Inferior parietal cortex (tissue), 1 donor: ENCODE data around the gene EIF2S3.
"Not testable (repeated sequence)": the region's sequence is repeated elsewhere in the genome, so short reads cannot be mapped to it uniquely, and the experiment has no call there.

Experiments
- DNase-seq: peaks from one replicate; pipeline ENCODE4 v3.0.0-alpha.2; 2016; ENCODE audit errors: extremely low spot score

EIF2S3 gene

GRCh38 chrX:24054182-24055042 is at the start of gene EIF2S3:
EIF2S3 (plus strand) TSS chrX:24054956; CDS start chrX:24054969, 13 bp downstream.
- peak; percentile 85 for DNase-seq

DNA sequence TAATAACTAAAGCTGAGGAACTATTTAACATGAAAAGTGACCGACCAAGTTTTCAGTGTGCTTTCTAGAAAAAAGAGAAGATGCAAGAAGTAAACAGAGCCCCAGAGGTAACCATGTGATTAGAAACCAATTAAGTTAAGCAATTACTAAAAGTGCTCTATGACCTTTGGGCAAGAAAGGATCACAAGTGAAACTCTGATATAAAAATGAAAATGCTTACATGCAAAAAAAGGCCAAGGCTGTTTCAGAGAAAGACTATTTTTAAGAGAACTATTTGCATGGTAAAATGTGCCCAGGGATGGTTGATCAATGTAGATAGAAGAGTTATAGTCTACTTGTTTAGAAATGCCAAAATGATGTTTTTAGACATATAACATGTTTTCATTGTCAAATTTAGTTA is 49.7 kb upstream of the EIF2S3 start:
- DNase-seq: no peak

DNA sequence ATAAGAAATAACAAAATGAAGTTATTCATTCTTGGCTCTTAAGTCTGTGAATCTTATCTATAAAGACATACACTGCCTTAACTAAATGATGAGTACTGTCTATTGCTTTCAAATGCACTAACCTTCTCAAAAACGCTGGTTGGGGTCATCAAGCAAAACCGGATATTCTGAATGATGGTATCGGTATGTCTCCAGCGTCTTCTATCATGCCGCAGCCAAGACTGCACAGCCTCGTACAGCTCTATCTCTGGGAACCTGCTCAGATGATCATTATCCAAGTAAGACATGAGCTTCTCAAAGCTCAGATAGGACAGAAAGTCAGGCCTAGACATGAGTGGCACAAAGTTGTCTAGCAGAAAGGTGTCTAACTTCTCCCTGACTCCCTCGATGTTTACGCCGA is 48.9 kb upstream of the EIF2S3 start:
- DNase-seq: no peak

GRCh38 chrX:24012266-24012665 is 42.5 kb upstream of the EIF2S3 start:
- no peak for DNase-seq

- no peak for DNase-seq
Measured at GRCh38 chrX:24014388-24015018, 40.3 kb upstream of the EIF2S3 start.

DNA sequence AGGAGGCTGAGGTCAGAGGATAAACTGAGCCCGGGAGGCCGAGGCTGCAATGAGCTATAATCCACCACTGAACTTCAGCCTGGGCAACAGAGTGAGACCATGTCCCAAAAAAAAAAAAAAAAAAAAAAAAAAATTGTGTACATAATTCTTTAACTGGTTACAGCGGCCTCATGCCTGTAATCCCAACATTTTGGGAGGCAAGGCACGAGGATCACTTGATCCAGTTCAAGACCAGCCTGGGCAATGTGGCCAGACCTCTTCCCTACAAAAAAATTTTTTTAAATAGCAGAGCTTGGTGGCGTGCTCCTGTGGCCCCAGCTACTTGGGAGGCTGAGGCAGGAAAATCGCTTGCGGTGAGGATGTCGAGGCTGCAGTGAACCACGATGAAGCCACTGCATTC is 37.1 kb upstream of the EIF2S3 start:
- DNase-seq: no peak

- DNase-seq: no peak
Measured at GRCh38 chrX:24018809-24019208, 35.9 kb upstream of the EIF2S3 start.

- no peak for DNase-seq
Measured at GRCh38 chrX:24019448-24019847, 35.3 kb upstream of the EIF2S3 start.

- DNase-seq: no peak
Measured at GRCh38 chrX:24020306-24020876, 34.4 kb upstream of the EIF2S3 start.

GRCh38 chrX:24023544-24023943 is 31.2 kb upstream of the EIF2S3 start:
- DNase-seq: no peak

DNA sequence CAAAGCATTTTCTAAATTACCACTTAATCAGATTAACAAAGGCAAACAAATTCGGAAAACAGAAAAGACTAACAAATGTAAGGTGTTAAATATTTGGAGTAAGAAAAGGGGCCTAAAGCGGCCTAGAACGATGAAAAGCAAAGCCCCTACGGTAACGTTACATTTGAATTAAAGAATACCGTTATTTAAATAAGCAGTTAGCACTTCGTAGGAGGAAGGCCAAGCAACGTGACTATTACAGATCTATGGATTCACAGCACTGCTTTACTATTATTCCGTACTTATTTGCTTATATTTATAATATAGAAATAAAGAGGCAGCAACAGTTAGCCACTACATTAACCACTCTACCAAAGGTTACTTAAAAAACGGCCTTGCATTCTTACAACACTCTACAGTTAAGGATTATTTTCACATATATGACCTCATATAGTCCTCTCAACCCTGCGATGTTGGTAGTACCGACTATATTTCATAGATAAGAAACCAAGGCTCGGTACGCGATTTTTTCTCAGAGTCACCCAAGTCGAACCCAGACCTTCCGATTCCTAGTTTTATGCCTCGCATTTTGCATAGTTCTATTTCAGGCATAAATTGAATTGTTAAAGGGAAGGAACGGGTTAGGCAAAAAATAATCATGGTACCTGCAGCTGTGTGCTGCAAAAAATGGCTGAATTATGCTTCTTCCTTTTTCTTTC is 30.6 kb upstream of the EIF2S3 start:
- peak; percentile 14 for DNase-seq

GRCh38 chrX:24024819-24025740 is 29.7 kb upstream of the EIF2S3 start:
- DNase-seq: peak; percentile 81

GRCh38 chrX:24025741-24026403 is 28.9 kb upstream of the EIF2S3 start:
- peak; percentile 34 for DNase-seq

DNA sequence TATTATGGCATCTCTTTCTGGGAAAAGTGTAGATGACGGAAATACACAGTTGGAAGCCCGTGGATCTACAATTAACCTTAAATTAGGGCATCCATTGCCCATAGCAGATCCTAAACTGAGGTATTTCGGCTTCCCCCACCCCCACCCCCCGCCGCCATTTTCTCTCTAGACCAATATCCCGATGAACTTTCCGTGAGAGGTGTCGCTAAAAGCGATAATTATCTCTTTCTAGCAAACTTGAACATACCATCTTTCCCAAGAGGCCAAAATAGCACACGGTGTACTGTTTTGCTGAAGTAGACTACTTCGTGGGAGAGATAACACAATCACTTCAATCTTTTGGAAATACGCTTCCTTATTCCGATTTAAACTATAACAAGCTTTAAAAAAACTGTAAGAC is 28.3 kb upstream of the EIF2S3 start:
- peak; percentile 35 for DNase-seq

- DNase-seq: no peak
Measured at GRCh38 chrX:24027086-24027485, 27.7 kb upstream of the EIF2S3 start, which contains the start of gene KLHL15. KLHL15 (minus strand) TSS chrX:24027186; CDS start chrX:24006693, 20,493 bp downstream.

DNA sequence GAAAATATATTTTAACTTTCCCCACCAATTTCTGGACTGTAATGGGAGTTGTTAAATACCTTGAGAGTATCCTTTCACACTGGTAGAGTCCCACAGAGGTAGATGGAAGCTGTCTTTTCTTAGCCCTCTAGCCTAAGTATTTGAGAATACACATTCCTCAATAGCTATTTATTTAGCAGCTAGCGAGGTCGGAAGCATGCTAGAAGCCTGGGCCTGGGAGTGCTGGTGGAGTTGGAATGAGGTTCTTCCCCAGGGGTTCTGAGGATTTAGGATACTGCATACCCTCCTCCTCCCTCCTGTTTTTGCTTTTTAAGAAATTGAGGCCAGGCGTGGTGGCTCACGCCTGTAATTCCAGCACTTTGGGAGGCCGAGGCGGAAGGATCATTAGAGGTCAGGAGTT is 26.8 kb upstream of the EIF2S3 start:
- no peak for DNase-seq

GRCh38 chrX:24030597-24030996 is 24.2 kb upstream of the EIF2S3 start:
- no peak for DNase-seq

DNA sequence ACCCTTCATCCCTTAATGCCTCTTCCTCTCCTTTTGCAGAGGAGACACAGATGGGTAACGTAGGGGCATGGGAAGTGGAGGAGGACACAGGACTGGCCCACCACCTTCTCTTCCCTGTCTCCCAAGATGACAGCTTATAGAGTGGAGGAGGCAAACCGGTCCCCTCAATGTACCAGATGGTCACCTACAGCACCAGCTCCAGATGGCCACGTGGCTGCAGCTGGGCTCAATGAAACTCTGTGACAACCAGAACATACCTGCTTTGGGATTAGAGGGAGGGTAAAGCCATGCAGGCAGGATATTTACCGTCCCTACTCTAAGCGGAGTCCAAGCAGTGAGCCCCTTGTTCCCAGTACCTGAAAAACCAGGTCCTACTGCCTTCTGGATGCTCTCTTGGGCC is 20.3 kb upstream of the EIF2S3 start:
- no peak for DNase-seq

GRCh38 chrX:24037729-24038128 is 17.0 kb upstream of the EIF2S3 start:
- DNase-seq: no peak

- not testable (repeated sequence) for DNase-seq
Measured at GRCh38 chrX:24046060-24046459, 8.7 kb upstream of the EIF2S3 start.
